GM20431 (cell line): ENCODE data around the gene CD109.
"Not testable (repeated sequence)": the region's sequence is repeated elsewhere in the genome, so short reads cannot be mapped to it uniquely, and the experiment has no call there.

Source experiments
- in situ Hi-C: fragments of 300-500 bp; cut with MseI, MboI; formaldehyde crosslinking; loops from one replicate; pipeline ENCODE4 v1.15.0; 2020; ENCODE audit warnings: low sequenced_read_pairs; ENCODE audit not compliant: unreplicated experiment

CD109 gene

DNA sequence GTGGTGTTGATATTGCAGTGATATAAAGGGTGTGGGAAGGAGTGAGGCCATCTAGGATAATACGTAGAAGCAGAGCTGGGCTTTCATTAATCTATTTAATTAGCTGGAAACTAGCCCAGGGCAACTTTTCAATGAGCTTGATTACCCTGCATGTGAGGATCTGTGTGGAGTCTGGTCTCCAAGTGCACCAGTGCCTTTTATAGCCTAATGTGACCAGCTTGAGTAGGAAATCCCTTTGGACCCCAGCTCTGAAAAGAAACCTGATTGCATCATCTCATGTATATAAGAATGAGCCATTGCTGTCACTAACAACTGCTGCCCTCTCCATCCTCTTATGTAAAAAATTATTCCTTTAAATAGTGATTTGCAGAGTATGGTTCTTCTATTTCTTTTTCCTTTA is 72.6 kb downstream of the CD109 start:
- in situ Hi-C loops, result no loop called here

DNA sequence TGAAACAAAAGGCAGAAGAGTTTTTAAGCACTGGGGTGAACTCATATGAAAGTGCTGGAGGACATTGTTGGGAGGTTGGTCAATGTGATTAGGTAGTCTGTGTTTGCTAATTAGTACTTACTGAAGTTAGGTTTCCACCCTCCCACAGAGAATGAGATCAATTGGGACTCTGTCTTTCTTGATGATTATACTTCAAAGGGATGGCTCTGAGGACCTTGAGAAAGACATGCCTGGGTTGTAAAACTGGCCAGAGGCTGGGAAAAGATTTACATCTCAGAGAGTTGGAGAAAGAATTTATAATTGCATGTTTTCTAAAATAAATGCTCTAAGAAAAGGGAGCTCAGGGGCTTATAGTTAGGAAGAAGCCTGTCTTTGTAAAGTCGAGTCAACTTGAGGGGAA is 74.0 kb downstream of the CD109 start:
- in situ Hi-C loops, result no loop called here

DNA sequence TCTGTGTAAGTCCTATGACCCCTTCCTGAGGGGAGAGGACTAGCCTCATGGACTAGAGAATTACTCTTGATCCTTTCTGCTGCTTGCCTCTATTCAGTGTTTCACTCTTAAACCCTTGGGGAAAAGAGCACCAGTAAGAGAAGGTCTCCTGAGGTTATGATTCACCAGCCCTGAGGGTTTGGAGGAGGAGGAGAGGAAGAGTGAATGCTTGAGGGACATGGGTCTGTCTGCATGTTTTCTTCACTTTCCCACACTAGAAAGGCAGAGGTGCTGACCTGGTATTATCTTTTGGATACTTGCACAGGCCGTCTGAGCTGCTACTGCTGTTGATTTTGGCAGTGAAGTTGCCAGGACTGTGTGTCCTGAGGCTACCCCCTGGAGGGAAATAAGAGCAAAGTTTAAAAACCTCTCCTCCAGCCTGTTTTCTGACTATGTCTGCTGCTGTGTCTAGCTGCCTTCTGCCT is 78.3 kb downstream of the CD109 start:
- in situ Hi-C loops, result no loop called here

DNA sequence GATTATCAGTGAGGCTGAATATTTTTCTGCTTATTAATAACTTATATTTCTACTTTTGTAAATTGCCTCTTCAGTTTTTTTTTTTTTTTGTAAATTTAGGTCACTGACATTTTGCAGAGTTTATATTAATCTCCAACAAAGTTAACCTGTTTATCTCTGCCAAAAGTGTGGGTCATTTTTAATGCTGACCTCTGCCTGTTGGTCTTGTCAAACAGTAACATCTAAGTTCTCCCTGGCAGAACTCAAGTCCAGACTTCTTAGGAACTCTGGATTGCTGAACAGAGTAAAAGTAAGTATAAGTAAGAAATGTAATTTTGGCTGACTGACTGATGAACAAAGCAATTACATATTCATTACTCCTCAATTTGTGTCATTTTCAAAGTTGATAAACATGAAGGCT is 83.9 kb downstream of the CD109 start:
- in situ Hi-C loops, result no loop called here

DNA sequence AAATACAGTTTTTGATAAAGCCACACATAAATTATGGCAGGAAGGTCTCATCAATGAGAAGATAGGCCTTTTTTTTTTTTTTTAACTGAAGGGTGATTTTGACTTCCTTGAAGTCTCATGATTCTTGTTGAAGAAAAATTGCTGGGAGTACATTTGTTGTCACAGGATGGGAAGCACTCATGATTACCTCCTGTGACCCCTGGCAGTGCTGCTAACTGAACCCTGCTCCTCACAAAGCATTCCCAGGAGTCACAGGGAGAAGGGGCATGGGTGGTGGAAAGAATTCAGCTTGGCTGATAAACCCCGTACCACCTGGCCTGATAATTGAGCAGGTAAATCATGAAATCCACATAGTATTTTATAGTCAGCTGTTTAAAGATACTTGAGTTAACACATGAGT is 86.9 kb downstream of the CD109 start:
- in situ Hi-C loops, result no loop called here

DNA sequence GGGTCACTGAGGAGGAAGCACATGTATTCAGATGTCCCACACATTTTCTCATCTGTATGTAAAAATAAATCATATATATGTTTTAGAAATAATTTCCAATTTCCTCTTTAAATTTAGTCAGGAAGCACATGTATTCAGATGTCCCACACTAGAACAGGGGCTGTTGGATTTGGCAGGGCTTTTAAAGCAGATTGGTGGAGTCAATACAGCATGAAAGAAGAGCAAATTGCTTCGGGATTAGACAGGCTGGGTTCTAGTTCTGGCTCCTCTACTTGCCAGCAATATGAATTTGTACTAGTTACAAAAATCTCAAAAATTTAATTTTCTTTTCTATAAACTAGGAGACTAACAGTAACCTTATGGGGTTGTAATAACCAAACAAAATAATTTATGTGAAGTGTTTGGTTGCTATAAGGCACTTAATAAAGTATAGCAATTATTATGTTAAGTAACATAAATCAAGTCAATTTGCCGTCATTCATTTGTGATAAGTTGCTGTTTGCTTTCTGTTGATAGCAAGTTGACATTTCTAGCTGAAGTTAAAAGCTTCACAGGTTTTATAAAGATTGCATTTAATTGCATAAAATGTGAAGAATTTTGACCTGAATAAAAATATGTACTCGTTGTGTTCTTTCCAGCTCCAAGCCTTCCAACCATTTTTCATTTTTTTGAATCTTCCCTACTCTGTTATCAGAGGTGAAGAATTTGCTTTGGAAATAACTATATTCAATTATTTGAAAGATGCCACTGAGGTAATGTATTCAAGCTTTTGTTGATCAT is 88.9 kb downstream of the CD109 start:
- in situ Hi-C loops, result no loop called here

DNA sequence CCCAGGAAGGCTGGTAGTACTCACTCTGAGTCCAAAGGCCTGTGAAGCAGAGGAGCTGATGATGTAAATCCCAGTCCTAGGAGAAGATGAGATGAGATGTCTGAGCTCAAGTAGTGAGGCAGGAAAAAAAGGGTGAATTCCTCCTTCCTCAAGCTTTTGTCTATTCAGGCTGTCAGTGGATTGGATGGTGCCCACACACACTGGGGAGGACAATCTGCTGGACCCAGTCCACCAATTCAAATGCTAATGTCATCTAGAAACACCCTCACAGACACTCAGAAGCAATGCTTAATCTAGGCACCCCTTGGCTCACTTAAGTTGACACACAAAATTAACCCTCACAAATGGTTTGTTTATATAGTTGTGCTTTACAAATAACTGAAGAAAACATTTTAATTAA is 94.6 kb downstream of the CD109 start:
- in situ Hi-C loops, result no loop called here

DNA sequence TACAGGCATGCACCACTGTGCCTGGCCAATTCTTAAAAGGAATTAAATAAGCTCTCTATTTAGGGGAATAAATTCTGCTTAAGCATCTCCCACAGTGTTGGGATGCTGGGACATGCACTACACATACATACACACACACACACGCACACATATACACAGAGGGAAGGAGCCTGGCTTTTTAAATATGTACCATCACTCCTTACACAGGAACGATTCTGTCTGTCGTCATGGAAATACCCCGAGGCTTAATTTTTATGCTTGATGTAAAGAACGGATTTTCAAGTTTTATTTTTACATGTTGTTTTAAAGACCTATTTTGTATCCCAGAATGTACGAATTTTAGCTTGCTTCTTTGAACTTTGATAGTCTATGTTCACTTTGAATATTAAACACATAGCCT is 95.3 kb downstream of the CD109 start:
- in situ Hi-C loops, result no loop called here

DNA sequence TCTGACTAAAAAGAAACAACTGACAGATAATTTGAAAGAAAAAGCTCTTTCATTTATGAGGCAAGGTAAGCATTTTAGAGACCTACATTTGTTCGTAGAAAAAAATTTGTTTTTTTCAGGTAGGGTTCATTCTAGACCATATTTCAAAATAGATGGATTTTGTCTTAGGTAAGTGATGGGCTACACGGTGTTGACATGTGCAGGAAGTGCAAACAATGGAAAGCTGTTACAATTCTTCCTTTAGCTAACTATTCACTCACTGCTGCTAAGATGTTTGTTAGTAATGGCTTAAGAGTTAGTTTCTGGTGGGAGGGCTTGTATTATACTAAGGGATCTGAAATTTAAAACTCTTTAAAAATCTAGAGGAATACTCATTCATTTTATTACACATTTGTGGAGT is 96.7 kb downstream of the CD109 start:
- in situ Hi-C loops, result no loop called here

DNA sequence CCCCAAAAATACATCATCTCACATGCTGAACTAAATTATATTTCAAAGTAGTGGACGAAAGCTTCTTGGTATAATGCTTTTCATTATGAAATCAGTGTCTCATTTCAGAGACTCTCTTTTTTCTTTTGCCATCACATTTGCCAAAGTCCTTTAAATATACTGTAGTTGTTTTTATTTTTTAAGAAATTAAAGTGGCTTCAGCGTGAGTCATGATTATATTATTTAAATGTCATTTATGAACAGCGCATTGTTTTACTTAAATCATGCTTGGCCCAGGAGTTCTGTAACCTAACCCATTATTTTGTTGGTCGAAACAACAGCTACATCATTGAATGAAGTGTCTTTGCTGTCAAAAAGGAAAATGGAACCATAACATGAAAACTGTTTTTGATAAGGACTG is 100.9 kb downstream of the CD109 start:
- in situ Hi-C loops, result no loop called here

DNA sequence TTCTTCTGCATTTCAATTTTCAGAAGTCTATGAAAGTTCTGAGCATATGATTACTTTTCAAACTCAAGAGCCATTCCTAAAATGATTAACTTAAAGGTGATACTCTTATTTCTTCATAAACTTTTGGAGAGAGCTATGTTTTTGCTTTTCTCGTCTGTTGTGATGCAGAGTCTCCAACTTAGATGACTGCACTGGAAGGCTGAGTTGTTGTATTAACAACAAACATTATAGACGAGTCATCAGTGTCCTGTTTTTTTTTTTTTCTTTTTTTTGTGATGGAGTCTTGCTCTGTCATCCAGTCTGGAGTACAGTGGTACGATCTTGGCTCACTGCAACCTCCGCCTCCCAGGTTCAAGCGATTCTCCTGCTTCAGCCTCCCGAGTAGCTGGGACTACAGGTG is 101.9 kb downstream of the CD109 start:
- in situ Hi-C loops, result no loop called here

DNA sequence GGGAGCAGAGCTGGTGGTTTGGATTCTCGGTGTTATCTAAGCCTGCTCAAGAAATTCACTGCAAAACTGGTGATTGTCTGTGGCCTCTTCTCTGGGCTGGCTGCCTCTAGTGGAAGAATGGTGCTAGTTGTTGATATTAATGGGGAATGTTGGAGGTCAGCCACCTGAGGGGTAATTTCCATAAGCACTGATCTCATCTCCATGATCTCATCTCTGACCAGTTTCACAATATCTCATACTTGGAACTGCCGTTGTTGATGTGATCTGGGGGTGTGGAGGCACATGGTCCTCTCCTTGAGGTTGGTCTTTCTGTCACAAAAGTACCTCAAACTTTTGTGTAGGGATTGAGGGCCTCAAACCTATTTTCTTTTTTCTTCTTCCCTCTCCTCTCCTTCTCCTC is 102.6 kb downstream of the CD109 start:
- in situ Hi-C loops, result no loop called here

DNA sequence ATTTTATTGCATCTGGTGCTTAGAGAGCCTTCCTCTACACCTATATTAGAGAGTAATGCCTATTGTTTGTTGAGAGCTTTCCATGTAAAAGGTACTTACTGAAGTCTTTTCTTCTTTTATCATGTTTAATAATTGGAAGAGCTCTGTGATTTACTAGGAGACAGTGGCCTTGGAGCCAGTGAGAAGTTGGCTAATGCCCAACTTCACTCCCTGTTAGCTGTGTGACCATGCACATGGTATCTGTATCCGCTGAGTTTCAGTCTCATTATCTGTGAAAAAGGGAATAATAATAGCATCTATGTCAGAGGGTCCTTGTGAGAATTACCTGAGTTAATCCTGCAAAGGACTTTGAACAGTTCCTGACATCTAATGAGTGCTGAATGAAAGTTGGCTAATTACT is 105.0 kb downstream of the CD109 start:
- in situ Hi-C loops, result no loop called here

DNA sequence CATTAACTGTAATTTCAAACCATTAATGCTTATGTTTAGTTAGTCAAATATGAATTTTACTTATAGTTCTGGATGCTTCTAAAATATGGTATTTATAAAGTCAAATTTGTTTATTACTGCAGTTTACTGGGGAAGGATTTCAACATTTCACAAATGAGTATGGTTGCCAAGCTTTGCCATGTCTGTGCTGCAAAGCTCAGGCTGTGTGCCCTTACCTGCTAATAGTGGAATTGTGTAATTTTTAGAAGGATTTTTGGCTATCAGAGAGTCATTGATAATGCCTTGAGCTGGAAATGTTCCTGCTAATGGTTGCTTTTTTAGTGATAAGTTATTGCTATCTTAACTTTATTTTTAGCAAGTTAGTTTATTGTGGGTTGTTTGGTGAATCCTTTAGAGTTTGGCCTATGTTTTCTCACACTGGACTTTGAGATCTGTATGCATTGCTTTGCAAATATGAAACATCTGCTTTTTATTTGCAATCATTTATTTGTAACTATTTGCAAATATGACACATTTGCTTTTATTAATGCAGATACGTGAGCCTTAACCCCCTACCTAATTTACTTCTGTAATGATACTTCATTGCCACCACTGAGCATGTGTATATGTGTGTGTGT is 105.8 kb downstream of the CD109 start:
- in situ Hi-C loops, result no loop called here

DNA sequence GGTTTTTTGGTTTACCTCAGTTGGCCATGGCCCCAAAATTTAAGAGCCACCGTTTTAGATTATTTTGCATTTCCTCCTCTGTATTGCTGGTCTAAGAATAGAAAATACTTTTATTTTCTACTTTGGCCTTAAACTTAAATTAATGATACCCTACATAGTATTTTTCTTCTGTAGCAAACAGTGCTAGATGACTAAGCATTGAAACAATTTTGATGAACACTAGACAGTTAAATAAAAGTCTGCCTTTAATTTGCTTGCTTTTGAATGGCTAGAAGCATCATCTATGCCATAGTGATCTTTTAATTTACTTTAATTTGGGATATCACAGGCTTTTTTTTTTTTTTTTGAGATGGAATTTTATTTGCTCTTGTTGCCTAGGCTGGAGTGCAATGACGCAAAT is 106.4 kb downstream of the CD109 start:
- in situ Hi-C loops, result no loop called here

DNA sequence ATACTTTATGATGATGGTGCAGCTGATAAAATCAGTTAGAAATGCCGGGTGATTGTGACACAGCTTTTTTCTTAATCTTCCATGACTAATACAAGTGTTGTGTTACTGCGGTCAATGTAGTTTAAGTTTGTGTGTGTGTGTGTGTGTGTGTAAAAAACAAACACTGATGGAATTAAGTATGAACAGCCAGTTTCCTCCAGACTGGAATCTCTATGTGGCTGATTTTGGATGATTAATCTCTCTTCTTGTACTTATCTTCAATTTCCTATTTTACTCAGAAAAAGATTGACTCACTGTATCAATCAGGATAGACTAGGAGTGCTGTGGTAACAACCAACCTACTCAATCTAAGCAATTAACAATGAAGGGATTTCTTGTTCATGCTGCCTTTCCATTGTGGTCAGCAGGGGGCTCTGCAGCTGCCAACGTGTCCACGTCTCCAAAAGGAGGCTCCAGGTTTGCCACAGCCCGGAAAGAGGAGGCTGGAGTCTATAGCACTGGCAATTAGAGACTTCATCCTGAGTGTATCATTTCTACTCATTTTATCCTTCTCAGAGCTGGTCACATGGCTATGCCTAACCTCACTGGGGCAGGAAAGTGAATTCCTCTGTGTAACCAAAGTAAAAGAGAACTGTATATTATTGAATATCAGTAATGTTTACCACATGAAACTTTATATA is 107.7 kb downstream of the CD109 start:
- in situ Hi-C loops, result no loop called here

DNA sequence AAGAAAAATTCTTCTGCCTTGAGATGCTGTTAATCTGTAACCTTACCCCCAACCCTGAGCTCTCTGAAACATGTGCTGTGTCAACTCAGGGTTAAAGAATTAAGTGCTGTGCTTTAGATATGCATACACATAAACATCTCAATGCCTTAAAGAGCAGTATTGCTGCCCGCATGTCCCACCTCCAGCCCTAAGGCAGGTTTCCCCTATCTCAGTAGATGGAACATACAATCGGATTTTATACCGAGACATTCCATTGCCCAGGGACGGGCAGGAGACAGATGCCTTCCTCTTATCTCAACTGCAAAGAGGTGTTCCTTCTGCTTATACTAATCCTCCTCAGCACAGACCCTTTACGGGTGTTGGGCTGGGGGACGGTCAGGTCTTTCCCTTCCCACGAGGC is 109.2 kb downstream of the CD109 start:
- in situ Hi-C loops, result not testable (repeated sequence)

DNA sequence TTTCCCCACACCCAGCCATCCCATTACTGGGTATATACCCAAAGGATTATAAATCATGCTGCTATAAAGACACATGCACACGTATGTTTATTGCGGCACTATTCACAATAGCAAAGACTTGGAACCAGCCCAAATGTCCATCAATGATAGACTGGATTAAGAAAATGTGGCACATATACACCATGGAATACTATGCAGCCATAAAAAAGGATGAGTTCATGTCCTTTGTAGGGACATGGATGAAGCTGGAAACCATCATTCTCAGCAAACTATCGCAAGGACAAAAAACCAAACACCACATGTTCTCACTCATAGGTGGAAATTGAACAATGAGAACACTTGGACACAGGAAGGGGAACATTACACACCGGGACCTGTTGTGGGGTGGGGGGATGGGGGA is 110.0 kb downstream of the CD109 start:
- in situ Hi-C loops, result not testable (repeated sequence)

DNA sequence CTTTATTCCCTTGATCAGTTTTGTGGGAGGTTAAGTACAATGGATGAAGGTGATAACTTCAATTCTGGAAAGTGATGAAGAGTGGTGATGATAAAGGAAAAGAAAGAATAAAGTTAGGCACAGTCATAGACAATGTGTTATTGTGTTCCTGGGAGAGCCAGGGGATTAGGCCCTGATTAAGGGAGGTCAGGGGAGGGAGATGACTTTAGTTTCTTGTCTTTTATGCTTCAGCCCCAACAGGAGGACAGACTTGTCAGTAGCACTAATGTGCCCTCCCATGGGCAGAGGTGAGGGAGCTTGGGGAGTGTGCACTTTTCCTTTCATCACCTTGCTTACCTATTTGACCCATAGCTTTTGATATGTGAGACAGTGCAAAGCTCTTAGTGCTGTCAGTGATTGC is 115.7 kb downstream of the CD109 start:
- in situ Hi-C loops, result no loop called here

DNA sequence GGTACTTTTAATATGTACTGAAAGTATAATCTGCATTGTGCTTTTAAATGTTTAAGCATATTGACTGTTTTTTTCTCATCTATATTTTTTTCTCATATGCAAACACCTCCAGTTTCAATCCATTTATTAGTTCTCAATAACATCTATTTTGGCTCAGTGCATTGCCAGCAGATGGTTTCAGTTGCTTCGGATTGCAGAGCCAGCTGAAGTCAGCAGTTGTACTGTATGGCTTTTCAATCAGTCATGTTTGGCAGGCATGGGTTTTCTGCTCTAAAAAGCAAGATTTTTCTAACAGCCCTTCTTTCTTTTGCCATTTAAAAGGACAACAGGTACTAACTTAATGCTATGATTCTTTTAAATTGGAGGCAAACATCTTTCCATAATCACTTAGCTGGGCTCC is 121.2 kb downstream of the CD109 start:
- in situ Hi-C loops, result no loop called here

DNA sequence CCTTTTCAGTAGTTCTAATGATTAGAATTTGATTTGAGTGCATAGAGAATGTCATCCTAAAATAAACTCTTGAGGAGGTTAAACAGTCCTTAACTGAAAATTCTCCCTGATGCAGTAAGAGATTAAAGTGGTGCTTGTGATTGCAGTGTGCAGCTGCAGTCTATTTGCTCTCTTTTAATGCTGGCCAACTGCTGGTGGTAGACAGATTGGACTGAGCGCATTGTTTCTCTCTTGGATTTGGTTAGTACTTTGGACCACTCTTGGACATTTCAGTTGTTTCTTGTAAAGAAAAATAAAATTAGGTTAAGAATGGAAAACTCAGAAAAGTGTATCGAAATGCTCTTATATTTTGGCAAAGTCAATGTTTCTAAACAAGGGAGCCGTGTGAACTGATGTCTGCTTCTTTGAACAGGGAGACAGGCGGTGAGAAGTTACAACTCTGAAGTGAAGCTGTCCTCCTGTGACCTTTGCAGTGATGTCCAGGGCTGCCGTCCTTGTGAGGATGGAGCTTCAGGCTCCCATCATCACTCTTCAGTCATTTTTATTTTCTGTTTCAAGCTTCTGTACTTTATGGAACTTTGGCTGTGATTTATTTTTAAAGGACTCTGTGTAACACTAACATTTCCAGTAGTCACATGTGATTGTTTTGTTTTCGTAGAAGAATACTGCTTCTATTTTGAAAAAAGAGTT is 127.2 kb downstream of the CD109 start:
- in situ Hi-C loops, result no loop called here
